ENCODE measurements around the gene RBMS3.

GRCh38 chr3:29310865-29311264, 30.0 kb downstream of the RBMS3 start:
- no peak for TF ChIP-seq POLR2A (IDR thresholded peaks at IDR 0.05)
- TF ChIP-seq, protein P1, sequence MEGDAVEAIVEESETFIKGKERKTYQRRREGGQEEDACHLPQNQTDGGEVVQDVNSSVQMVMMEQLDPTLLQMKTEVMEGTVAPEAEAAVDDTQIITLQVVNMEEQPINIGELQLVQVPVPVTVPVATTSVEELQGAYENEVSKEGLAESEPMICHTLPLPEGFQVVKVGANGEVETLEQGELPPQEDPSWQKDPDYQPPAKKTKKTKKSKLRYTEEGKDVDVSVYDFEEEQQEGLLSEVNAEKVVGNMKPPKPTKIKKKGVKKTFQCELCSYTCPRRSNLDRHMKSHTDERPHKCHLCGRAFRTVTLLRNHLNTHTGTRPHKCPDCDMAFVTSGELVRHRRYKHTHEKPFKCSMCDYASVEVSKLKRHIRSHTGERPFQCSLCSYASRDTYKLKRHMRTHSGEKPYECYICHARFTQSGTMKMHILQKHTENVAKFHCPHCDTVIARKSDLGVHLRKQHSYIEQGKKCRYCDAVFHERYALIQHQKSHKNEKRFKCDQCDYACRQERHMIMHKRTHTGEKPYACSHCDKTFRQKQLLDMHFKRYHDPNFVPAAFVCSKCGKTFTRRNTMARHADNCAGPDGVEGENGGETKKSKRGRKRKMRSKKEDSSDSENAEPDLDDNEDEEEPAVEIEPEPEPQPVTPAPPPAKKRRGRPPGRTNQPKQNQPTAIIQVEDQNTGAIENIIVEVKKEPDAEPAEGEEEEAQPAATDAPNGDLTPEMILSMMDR (IDR thresholded peaks at IDR 0.05) = no peak
